ENCODE results near the gene CTNNB1.

The CTNNB1 gene

DNA sequence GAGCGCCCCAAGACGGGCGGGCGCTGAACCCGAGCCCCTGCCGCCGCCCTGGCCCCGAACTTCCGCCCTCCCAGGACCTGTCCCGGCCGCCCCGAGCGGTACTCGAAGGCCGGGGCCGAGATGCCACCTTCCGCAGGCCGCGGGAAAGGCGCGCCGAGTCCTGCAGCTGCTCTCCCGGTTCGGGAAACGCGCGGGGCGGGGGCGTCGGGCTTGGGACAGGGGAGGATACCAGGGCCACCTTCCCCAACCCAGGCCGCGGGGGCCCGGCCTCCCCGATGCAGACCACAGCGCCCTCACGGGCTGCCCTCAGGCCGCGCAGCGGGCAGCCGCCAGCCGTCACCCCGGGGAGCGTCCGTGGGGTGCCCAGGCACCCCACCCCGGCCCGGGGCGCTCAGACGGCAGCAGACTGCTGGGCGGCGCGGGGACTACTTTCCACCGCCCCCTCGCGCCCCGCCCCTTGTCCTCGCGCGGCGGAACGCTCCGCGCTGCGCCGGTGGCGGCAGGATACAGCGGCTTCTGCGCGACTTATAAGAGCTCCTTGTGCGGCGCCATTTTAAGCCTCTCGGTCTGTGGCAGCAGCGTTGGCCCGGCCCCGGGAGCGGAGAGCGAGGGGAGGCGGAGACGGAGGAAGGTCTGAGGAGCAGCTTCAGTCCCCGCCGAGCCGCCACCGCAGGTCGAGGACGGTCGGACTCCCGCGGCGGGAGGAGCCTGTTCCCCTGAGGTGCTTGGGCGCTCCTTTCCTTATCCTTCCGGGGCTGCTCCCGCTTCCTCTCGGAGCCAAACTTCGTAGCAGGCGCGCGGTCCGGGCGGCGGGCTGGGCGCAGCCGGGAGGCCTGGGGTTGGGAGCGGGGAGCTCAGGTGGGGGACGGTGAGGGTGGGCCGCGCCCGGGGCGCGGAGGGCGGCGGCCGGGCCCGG lies at the start of gene CTNNB1:
CTNNB1 (plus strand) TSS at position 556 of the 916 bp plus-strand sequence. CDS start 24,564 bp downstream, outside the sequence.
- DNase-seq = peak; percentile 90

- no peak for DNase-seq
Measured at GRCh38 chr3:41155834-41156233, 43.5 kb upstream of the CTNNB1 start.

DNA sequence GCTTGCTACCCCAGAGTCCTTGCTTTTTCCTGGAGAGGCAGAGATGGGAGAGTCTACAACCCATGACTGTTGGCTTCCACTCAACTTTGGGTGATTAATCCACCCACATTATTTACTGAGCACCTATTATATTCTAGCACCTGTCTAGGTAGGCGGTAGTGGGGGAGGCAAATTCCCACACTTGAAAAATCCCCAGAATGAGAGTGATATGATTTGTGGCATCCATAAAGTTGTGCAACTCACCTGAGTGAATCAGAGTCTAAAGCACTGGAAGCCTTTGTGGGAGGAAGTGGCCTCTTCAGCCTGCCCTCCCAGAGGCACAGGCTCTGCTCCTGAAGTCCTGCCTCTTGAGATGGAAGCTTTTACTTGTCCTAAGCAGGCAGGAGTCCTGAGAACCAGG lies 40.4 kb upstream of the CTNNB1 start:
- no peak for DNase-seq

DNA sequence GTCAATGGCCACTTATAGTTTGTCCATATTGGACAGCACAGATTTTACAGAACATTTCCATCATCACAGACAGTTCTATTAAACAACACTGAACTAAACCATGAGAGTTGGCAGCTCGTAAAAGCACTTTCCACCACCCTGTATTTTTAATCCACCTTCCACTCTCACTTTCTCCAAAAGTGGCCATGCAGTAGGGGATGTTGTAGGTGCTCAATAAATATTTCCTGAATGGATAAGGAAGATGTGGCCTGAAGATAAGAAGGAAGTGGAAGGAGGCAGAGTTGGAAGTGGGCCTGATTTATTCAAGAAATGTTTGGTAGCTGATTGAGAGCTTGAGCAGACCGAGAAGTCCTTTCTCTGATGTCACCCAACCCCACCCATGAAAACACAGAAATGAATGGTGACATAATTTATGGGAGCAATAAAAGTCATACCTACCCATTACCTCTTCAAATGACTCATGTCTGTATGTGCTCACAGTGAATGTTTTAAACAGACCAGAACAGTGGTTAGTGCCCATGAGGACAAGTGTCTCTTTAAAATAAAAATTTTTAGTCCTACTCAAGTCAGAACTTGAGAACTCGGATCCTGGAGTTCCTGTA lies 39.6 kb upstream of the CTNNB1 start:
- no peak for DNase-seq

GRCh38 chr3:41162541-41162940 lies 36.8 kb upstream of the CTNNB1 start:
- DNase-seq = no peak

DNA sequence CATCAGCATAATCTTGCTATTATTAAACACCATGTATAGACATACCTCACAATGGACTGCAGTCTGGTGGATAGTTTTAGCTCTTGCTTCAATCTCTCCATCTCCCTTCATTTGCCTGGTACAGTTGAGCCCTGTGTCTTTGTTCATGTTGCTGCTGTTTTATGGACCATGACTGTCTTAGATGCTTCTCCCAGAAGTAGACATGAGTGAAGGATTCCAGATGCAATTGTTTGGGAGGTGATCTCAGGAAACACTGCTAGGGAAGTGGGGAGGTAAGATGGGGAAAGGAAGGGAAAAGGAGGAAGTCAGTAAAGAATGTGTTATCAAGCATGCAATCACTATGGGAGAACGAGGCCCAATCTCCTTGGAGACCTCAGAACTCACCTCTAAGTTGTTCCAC lies 36.3 kb upstream of the CTNNB1 start:
- no peak for DNase-seq

GRCh38 chr3:41163421-41163820 lies 35.9 kb upstream of the CTNNB1 start:
- DNase-seq = no peak

DNA sequence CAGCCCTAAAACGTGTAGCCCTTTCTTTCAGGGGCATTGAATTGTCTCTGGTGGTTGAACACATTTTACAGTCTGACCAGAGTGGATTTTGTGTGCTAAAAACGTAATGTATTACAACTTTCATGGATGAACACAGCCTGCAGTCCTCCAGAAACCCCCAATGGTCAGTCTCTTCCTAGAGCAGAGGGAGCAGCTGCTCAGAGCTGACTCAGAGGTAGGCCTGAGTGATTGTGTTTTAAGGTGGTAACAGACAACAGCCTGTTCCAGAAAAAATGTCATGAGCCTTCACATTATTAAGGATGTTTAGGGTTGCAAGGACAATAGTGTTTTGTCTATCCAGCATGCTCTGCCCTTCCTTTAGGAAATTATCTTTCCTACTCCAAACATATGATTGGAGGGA lies 34.5 kb upstream of the CTNNB1 start:
- DNase-seq = no peak

DNA sequence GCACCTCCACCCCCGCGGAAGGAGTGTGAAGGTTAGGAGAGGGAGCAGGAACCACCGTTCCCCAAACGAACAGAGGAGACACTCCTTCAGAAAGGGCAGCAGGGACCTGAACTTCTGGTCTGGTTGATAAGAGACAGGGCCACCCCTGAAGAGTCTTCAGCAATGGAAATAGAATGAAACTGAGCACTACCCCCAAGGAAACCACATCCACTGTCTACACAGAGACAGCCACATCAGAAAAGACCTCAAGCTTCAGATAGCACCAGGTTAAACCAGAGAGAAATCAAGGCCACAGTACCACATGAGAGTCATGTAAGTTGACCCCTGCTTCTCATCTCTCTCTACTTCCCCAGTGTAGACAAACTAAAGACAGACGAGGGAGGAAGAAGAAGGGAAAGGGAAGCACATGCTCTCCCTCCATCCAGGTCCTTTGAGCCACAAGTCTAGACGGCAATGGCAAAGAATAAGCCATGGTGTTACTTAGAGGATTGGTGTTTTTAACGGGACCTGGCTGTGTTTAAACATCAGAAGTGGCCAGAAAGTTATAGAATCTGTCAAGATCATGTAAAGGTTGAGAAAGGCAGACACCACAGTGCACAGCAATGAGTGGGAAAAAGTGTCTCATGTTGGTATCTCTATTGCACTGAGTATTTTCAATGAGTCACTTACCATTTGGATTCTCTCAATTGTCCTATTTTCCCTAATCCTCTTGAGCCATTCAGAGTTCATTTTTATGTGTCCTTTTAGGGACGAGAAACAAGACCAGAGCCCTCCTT lies 31.4 kb upstream of the CTNNB1 start:
- DNase-seq = no peak

- DNase-seq = no peak
Measured at GRCh38 chr3:41169023-41169422, 30.3 kb upstream of the CTNNB1 start.

GRCh38 chr3:41173926-41174885 lies 25.1 kb upstream of the CTNNB1 start:
- no peak for DNase-seq

DNA sequence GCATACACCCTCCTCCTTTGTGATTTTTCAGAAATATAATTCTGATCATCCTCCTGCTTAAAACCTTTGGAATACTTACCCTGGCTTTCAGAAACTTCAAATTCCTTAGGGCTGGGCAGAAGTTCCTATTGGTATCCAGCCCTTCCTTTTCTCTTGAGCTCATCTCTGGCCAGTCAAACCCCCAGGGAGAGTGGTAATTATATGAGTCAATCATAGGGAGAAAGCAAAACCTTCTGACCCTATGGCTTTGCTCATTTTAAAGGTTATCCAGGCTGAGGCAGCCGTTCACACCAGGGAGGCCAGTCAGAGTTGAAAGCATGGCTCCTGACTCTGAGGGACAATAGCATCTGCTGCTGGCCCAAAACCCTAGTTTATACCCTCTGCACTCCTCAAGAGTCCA lies 23.9 kb upstream of the CTNNB1 start:
- no peak for DNase-seq

- DNase-seq = no peak
Measured at GRCh38 chr3:41176596-41176995, 22.7 kb upstream of the CTNNB1 start.

- no peak for DNase-seq
Measured at GRCh38 chr3:41178576-41178975, 20.7 kb upstream of the CTNNB1 start.

- no peak for DNase-seq
Measured at GRCh38 chr3:41180396-41180795, 18.9 kb upstream of the CTNNB1 start.

GRCh38 chr3:41182504-41183059 lies 16.7 kb upstream of the CTNNB1 start:
- no peak for DNase-seq

GRCh38 chr3:41184394-41184793 lies 14.9 kb upstream of the CTNNB1 start:
- no peak for DNase-seq

DNA sequence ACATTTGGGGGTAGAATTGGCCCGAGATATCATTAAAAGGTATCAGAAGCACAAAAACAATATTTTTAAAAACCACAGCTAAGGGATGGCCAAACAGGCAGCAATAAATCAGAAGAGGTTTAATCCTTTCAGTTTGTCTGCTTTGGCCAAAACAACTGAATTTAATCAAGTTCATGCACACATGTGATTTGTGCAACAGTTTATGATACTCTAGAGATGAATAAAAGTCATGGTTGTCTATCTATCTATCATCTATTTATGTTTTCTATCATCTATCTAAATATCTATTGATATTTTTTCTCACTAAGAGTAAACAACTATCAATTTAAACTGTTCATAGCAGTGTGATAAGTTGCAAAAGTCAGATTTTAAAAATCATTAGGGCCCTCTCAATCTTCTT lies 13.0 kb upstream of the CTNNB1 start:
- no peak for DNase-seq

DNA sequence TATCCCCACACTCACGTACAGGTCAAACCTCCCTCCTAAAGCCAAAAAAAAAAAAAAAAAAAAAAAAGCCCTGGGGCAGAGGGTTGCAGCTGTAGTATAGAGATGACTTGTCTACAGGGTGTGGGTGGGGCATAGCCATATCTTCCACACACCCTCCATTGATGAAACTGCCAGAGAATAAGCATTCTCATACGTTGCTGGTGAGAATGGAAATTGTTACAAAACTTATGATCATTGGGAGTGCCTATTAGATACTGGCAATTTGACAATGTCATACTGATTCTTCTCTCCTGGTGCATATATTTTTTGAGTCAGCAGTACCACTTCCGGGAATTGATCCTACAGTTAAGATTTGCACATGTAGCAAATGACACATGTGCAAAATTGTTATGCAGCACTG lies 11.0 kb upstream of the CTNNB1 start:
- no peak for DNase-seq

DNA sequence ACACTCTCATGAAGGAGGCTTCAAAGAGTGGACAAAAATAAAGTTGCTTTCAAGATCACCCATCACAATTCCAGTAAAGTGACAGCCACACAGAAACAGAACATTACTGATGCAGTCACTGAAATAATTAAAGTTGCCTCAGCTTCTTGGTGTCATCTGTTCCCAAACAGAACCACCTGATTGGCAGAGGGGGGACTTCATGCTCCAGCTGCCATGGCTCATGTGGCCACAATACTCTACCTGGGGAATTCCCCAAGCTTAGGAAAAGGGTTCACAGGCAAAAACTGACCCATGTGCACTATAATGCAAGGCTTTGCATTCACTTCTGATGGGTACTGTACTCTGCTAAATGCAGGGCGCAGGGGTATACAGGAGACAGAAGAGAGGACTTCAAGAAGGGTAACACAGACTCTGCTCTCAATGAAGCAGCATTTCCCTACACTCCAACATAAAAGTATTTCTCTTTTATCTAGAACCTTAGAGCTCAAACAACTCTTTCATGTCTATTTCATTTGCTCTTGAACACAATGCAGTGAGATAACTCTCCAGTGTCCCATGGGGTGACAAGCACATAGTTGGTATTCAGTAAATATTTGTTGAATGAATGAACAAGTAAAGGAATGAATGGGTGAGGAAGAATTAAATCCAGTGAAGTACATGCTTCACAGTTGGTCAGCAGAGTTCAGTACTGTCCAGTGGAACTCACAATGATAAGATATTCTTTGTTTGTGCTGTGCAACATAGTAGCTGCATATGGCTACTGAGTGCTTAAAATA lies 8.6 kb upstream of the CTNNB1 start:
- no peak for DNase-seq

DNA sequence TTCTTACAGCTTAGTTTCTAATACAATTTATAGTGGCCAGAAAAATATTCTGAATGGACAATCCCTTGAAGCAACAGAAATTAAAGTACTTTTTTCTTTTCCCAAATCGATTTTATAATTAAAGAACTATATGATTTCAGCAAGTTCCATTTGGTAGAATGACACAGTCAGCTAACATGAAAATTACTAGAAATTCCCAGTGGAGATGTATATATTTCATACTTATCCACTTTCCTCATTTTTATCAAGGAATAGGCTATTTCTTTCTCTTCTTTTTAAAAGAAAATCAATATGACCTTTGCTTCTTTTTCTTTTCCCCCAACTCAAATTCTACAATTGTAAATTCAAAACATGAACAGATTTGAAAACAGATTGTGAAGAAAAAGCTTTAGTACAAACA lies 6.4 kb upstream of the CTNNB1 start:
- DNase-seq = no peak

Measured in activated CD8-positive, alpha-beta memory T cell treated with anti-CD3 and anti-CD28 coated beads, Interleukin-2, amount 50 U/mL, for 4 hours (primary cell).